Dermis microvascular lymphatic vessel endothelial cell (primary cell): ENCODE data around the gene XKR7. TPM values are rescaled to one million over a fixed set of nuclear protein-coding genes. Genes with fewer than 3 reads are reported as not detected.

Experiments
- DNase-seq, 2 donors: peaks; one replicate each; pipeline versions ENCODE4 v3.0.0 to v3.0.0-alpha.2; 2010; ENCODE audit warnings: low read depth in 2 of 2
- total RNA-seq: library from RNA; depleted of rRNA; stranded (reverse); fragments of >200 nt; gene quantifications from 2 replicates; pipeline ENCODE4 v1.2.1, GENCODE V29; 2014

XKR7 gene
- total RNA-seq, 1 donor from 2014 or later = not detected

DNA sequence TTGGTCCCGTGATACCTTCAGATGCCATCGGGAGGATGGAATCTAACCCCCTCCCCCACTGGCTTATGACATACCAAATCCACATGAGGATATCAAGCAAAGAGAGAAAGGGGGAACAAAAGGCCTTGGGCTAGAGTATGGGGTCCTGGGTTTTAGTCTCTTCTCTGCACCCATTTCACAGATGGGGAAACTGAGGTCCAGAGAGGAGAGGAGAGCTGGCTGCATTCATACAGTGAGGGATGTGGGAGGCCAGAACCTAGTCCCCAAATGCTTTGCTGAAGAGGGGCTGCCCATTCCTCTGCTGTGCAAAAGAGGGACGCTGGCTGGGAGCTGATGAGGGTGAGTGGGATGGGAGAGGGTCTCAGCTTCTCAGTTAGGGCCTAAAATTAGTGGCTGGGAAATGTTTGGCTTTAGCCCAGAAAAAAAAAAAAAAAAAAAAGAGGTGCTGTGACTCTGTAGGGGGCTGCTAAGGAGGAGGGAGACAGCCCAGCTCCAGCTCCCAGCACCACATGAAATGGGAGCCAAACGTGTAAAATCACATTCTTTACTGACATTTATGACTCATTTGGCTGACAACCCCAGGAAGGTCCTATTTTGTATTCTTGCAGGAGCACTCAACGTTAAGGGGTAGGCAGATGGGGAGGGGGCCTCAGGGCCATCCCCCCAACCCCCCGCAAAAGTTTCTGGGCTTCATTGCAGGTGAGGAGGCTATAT, 11.9 kb downstream of the XKR7 start:
- DNase-seq = no peak

DNA sequence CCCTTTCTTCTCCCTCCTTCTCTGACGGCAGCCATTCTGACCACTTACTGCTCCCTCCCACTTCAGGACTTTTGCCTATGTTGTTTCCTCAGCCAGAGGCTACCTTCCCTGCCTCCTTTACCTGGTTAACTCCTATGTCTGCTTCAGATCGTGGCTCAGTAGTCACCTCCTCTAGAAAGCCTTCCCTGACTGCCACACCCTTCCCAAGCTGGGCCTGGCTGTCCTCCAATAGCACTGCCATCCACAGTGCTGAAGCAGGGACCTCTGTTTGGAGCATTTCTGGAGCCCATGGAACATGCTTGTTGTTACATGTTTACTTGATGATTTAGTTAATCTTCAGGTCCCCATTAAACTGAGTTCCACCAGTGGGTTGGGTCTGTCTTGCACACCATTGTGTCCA, 13.8 kb downstream of the XKR7 start:
- DNase-seq = no peak

DNA sequence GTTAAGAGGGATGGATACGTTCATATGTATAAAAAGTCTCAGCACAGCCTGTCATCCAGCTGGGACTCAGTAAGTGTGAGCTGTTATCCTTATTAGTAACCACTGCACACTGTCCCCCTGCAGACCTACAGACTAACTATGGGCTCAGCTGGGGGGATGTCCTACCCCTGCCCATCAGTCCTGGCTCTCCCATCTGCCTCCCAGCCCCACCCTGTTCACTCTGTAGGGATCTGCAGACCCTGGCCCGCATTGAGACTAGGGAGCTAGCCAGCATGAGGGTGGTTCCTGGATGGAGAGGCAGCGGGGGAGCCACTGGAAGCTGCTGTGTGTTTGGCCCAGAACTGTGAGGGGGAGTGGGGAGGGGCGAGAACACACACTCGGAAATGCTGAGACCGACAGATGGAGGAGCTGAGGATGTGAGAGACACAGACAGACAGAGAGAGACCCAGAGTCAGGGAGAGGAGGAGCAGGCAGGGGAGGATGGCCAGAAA, 17.1 kb downstream of the XKR7 start:
- no peak for DNase-seq

DNA sequence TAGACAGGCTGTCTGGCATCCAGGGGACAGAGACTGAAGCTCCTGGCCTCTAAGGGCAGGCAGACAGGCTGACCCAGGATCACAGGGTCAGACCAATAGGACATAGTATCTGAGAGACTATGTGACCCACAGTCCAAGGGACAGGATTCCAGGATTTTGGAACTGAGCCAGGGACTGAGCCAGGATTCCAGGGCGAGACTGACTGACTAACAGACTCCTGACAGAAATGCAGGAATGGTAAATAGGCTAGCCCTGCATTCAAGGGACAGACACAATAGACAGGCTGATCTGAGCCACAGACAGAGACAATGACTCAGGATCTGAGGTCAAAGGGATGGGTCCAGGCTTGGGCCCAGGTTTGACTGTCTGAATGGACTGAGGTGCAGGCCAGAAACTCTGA, 19.8 kb downstream of the XKR7 start:
- DNase-seq = peak; percentile 69 to 83

DNA sequence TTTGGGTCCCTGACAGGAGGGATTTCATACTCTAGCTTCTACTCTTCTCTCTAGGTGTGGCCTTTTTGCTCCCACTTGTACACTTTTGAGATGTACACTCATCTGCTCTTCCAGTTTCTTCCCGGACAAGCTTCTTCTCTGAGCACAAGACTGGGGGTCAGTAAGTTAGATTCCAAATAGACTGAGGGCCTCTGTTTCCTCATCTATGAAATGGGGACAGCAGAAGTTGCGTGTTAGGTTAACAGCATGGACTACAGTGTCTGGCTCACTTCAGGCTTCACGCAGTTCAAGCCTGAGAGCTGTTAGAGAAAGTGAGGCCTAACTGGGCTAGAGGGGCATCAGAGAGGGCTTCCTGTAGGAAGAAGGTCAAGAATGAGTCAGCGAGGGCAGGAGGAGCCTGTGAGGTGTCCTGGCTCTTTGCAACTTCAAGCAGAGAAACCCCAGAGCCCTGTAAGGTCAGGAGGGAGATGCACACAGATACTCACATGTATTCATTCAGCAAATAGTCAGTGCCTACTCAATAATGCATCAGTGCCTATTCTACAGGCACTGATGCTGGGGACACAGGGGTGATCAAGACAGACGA, 20.6 kb downstream of the XKR7 start:
- peak in 1 of 2 donors; percentile 25 for DNase-seq

DNA sequence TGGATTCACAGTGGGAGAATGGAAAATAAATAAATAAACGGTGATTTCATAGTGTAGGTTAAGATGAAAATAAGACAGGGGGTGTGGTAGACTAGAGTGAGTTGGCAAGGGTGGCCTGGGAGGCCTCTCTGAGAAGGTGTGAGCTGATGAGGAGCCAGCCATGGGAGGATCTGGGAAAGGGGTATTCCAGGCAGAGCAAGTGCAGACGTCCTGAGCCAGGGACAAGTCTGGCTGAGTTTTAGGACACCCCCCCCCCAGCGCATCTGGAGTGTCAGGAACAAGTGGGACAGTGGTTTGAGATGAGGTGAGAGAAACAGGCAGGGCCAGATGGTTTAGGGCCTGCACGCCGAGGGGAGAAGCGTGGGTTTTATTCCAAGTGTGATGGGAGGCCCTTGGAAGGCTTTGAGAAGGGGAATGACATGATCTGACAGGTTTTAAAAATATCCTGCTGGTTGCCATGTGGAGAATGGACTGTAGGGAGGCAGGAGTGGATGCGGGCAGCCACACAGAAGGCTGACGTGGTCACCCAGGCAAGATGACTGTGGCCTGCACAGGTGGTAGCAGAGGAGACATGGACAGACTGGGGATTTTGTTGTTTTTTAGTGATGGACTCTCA, 21.2 kb downstream of the XKR7 start:
- no peak for DNase-seq

DNA sequence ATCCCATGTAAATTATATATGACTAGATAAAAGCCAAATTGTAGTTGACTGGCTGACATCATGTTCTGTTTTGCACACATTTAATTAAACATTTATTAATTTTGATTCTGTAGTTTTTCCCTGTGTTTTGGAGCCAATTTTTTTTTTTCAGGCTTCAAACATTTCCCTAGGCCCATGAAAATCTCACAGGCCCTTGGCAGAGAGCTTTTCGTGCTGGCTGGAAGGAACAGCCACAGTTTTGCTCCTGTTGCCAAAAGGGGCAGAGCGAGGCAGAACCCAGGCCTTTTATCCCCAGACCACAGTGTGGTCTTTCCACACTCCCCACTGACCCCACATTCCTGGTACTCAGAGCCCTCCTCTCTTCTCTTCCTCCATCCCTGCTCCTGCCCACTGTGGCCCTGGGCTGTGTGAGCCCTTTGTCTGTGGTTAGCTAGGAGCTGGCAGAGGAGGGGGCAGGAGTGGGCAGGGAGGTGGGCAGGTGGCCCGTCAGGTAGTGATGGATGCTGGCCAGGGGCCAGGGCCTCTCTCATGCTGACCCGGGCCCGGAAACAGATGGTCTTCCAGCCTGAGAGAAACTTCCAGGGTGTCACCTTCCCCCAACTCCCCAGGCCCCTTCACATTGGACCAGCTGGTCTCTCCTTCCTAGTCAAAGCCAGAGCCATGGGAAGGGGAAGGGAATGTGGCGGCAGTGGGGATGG, 22.8 kb downstream of the XKR7 start:
- DNase-seq = no peak

DNA sequence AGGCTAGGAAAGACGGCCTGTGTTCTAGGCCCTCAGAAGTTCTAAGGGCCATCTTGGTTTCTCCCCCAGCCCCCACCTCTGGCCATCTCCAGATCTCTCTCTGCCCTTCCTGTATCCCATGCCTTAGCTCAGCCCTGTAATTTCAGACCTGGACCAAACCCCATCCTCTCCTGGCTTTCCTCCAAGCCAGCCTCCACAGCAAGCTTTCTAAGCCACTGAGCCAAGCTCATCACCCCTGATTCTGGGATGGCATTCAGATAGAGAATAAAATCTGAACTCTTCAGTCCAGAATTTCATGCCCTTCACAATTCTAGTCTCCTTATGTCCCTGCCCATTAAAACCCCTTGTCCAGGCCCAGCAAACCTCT, 23.4 kb downstream of the XKR7 start:
- DNase-seq = no peak

DNA sequence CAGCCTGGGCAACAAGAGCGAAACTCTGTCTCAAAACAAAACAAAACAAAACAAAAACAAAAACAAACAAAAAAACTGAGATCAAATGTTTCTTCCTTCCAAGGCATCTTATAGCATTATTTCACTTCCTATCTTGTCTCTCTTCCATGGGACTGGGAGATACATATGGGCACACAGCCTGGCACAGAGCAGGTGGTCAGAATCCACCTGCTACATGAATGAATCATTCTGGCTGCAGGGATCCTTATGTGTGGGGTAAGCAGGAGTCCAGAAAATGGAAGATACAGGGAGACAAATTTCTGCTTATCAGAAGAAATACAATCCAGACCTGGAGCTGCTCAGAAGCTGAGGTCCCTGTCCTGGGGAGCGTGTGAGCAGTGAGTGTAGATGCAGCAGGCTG, 24.1 kb downstream of the XKR7 start:
- DNase-seq = no peak

DNA sequence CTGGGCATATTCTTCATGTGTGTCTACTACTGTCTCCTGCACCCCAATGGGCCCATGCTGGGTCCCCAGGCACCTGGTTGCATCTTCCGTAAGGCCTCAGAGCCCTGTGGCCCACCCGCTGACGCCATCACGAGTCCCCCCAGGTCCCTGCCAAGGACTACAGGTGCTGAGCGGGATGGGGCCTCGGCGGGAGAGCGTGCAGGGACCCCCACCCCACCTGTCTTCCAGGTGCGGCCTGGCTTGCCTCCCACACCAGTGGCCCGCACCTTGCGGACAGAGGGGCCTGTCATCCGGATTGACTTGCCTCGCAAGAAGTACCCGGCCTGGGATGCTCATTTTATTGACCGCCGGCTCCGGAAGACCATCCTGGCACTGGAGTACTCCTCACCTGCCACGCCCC, 29.0 kb downstream of the XKR7 start:
- DNase-seq = no peak

DNA sequence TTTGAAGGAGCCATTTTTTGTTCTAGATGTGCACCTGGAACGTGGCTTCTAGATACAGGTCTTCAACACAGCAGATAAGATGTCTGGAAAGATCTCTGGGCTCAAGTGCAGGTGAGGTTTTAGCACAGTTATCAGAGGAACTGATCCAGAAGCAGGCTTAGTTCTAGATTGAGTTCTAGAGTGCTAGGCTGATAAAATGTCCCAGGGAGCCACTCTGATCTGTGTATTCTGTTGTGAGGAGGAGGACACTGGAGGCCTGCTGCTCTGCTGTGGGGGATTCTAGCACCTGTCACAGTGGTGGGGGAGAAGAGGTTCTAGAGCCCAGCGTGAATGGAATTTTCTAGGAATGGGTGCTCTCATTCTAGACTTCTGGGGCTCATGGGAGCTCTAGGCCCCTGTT, 30.3 kb downstream of the XKR7 start:
- DNase-seq = no peak

DNA sequence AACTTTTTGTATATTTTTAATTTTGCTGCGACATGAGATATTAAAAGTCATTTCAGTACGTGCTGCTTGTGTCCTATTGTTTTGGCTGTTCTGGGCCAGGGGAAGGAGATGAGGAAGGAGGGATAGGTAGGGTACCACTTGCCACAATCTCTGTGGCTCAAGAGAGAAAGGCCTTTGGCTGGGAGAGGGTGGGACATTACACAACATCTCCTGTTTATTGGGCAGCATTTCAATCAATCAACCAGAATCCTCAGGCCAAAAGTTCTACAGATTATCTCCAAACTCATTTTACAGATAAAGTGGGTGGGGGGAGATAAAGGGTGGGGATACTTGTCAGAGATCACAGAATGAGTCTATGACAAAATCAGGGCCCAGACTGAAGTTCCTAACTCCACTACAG, 35.4 kb downstream of the XKR7 start:
- DNase-seq = no peak

DNA sequence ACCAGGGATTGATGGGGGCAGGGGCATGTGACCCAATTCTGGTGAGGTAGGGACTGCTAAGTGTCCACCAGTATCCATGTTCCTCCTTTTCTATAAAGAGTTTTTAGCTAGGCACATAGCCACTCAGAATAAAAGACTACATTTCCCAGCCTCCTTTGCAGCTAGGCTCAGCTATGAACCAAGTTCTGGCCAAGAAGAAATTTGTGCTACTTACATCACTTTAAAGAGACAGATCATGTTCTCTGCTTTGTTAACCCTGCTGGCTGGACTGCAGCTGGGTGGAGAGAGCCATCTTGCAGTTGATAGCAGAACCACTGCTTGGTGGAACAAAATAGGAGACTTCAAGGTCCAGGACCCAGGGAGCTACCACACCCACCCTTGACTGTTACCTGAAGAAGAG, 37.0 kb downstream of the XKR7 start:
- no peak for DNase-seq

DNA sequence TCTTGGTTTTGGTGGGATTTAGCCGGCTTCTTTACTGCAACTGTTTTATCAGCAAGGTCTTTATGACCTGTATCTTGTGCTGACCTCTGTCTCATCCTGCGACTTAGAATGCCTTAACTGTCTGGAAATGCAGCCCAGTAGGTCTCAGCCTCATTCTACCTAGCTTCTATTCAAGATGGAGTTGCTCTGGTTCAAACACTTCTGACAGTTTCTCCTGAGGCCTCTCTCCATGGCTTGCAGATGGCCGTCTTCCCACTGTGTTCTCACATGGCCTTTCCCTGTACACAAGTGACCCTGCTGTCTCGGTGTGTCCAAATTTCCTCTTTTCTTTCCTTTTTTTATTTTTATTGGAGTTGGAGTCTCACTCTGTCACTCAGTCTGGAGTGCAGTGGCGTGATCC, 38.1 kb downstream of the XKR7 start:
- DNase-seq = no peak

DNA sequence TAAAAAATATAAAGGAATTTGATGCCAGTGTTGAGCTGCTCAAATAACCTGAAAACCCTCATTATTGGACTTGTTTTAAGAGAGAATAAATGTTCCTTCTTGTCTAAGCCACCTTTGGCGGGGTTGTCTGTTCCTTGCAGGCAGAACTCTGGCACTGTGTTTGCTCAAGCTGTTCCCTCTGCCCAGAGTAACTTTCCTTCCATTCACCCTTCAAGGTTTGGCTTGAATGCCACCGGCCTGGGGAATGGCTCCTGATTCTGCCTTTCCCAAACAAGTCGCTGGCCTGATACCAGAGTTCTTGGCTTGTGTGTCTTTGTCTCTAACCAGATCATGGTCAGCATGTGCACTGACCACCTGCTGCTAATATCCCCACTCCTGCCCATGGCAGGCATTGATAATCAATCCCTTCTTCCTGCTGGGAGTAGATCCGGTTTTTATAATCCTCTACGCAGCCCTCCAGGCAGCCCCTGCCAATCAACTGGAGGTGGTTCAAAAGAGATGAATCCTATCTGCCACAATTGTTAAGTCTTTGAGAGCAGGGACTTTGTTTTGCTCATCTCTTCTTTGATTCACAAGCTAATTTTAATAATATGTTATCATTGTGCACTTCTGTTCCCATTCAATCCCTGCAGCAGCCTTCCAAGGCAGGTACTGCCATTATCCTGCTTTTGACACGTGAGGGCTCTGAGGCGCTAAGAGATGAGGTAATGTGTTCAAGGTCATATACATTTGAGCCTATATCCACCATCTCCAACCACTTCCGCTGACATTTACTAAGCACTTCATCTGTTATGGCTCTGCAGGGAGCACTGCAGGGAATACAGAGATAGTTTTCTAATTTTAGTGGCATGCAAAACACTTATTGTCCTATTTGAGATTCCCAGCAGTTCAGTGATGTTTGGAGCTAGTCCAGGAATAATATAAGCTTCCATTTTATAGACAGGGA, 39.2 kb downstream of the XKR7 start:
- DNase-seq = peak; percentile 25 to 38

DNA sequence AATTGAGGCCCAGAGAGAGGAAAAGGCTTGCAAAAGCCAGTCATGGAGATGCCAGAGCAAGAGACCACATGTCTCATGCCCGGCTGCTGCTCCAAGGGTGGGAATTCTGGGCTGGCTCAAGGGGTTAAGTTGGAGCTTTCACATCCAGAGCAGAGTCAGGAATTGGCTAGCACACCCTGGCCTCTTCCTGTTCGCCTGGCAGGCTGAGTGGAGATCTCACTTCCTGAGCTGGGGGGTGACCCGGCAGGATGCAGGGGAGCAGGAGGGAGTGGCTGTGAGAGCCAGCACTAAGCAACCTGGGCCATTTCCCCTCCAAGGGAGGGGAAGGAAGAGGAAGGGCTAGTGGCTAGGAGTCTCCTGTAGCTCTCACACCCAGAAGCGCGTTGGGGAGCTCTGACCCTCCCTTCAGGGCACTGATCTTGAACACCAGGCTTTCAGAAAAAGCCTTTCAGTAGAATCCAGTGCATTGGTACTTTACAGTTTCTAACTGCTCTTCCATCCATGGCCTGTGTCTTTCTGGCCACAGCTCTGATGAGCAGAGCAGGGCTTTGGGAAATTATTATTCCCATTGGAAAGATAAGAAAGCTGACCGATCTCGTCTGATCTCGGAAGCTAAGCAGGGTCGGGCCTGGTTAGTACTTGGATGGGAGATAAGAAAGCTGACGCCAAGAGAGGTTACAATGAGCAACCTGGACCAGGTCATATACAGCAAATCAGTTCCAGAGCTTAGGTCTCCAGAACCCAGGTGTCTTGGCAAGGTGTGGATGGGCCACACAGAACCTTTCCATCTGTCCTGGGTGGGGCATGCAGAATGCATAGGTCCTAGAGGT, 40.1 kb downstream of the XKR7 start:
- DNase-seq = peak; percentile 79 to 88

DNA sequence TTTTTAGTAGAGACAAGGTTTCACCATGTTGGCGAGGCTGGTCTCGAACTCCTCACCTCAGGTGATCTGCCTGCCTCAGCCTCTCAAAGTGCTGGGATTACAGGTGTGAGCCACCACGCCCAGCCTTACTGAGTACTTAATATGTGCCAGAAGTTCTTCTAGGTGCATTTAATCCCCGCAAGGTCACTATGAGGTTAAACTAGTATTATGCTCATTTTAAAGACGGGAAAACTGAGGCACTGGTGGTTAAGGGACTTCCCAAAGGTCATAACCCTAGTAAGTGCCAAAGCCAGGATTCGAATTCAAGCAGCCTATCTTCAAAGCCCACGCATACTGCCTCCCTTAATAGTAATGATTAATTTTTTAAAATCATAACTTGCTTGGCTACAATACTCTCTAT, 41.6 kb downstream of the XKR7 start:
- DNase-seq = no peak

DNA sequence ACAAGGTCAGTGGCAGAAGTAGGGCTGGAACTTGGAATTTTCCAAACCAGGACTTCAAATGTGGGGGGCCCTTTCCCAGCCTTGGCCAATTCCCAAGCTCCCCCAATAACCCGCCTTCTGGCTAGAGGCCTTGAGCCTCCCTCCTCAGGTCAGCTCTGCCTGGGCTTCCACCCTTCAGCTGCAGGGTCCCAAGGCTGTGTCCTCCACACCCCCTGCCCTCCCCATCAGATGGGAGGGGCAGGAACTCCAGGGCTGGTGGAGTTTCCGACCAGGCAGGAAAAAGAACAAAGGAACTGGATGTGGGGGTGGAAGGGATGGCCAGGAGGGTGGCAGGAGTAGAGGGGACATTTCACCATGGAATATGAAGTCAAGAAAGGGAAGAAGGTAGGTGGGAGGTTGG, 42.1 kb downstream of the XKR7 start, which contains the start of gene CCM2L:
CCM2L (plus strand) TSS at position 338 of the 400 bp plus-strand sequence; CDS start at position 355, 17 bp downstream.
- DNase-seq = peak; percentile 26 to 39

DNA sequence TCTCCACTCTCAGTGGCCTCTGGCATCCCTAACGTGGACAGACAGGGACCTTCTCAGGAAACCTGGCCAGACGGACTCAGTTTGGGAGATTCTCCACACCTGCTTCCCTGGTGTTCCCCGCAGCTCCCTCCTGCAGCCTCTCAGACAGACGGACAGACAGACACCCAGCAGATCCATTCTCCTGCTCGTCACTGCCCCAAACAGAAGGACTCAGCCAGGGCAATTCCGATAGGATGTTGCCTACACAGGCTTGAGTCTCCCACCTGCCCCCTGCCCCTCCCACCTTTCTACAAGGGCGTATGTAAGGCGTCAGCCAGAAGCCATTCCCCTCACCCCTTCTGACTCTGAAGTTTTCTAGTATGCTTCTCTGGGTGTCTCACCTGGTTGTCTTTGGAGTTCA, 42.7 kb downstream of the XKR7 start:
- DNase-seq = peak in 1 of 2 donors; percentile 24

DNA sequence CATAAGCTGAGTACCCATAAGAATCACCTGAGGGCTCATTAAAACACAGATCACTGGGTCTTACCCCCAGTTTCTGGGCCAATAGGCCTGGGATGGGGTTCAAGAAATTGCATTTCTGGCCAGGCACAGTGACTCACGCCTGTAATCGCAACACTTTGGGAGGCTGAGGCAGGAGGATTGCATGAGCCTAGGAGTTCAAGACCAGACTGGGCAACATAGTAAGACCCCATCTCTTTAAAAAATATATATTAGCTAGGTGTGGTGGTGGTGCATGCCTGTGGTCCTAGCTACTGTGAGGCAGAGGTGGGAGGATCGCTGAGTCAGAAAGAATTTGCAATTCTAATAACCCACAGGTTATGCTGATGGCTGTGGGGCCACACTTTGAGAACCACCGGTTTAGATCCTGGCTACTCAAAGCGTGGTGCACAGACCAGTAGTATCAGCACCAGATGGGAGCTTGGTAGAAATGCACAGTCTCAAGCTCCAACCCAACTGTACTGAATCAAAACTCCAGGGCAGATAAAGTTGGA, 44.3 kb downstream of the XKR7 start:
- DNase-seq = no peak
